C4-2B (cell line): ENCODE results near the gene ERVK3-1.
A peak's percentile ranks its signal among the peaks of the same experiment; 100 is the strongest.
"Not testable (repeated sequence)": the region's sequence is repeated elsewhere in the genome, so short reads cannot be mapped to it uniquely, and the experiment has no call there.

Experiments
- H3K27ac ChIP-seq: fragments of 450-650 bp; 2 replicates; pipeline ENCODE4 v1.5.1; 2017
- ZFX ChIP-seq: fragments of 450-650 bp; IDR thresholded peaks from 2 replicates; pipeline ENCODE4 v1.6.1; 2017
- TF ChIP-seq, protein P1 (sequence below): fragments of 450-650 bp; conservative IDR thresholded peaks from 2 replicates; pipeline ENCODE4 v1.5.1; 2017; ENCODE audit warnings: mild to moderate bottlenecking

The ERVK3-1 gene, protein sequence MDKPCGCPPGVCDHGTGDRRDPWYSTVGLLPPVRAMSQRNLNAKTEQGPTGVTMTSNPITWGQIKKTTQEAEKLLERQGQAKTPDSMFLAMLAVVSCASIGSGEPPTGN

DNA sequence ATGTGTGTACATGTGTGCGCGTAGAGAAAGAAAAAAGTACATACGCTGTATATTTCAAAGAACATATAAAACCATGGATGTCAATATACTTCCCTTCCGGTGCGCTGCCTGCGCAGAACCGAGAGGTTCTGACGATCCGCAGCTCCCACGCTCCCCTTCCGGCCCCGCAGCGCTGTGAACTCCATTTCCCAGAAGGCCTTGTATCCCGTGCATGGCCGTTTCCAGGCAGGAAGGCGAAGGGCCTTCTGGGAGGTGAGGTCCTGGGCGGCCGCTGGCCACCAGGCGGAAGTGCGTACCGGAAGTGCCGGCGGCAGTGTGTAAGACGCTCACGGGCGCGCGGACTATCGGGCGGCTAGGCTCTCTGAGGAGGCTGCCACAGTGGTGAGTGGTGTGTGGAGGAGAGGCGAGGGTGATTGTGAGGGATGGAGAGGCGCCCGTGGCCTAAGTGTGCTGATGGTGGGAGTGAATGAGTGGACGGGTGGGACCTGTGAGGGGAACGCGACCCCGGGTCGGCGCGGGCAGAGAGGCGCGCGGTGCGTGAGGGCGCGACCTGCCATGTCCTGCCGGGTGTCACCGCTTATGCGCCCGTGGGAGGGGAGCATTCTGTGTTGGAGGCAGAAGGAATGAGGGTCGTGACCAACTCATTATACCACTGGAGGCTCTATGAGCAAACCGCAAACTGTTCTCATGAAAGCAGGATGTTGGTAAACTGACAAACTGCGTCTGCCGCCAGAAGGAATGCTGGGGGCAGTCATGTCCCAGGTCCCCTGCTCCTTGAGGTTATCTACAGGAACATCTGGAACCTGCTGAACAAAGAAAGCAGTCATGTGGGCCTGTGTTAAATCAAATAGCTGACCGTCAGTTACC is at the start of gene ERVK3-1:
TSS of gene ERVK3-1 (plus strand) at position 313 of the 867 bp plus-strand sequence. CDS start 6,792 bp downstream, outside the sequence.
- TF ChIP-seq, protein P1, sequence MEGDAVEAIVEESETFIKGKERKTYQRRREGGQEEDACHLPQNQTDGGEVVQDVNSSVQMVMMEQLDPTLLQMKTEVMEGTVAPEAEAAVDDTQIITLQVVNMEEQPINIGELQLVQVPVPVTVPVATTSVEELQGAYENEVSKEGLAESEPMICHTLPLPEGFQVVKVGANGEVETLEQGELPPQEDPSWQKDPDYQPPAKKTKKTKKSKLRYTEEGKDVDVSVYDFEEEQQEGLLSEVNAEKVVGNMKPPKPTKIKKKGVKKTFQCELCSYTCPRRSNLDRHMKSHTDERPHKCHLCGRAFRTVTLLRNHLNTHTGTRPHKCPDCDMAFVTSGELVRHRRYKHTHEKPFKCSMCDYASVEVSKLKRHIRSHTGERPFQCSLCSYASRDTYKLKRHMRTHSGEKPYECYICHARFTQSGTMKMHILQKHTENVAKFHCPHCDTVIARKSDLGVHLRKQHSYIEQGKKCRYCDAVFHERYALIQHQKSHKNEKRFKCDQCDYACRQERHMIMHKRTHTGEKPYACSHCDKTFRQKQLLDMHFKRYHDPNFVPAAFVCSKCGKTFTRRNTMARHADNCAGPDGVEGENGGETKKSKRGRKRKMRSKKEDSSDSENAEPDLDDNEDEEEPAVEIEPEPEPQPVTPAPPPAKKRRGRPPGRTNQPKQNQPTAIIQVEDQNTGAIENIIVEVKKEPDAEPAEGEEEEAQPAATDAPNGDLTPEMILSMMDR: no peak
- no peak for TF ChIP-seq ZFX
- H3K27ac ChIP-seq: peak within 1 kb of the TSS; percentile 93

DNA sequence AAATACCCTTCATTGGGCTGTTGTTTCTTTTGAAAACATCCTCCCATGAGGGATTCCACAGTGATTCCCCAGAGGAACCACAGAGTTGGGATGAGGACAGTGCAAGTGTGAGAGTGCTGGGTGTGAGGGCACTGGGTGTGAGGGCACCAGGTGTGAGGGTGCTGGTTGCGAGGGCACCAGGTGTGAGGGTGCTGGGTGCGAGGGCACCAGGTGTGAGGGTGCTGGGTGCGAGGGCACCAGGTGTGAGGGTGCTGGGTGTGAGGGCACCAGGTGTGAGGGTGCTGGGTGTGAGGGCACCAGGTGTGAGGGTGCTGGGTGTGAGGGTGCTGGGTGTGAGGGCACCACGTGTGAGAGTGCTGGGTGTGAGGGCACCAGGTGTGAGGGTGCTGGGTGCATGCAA is 46.9 kb upstream of the ERVK3-1 start:
- H3K27ac ChIP-seq: not testable (repeated sequence)

DNA sequence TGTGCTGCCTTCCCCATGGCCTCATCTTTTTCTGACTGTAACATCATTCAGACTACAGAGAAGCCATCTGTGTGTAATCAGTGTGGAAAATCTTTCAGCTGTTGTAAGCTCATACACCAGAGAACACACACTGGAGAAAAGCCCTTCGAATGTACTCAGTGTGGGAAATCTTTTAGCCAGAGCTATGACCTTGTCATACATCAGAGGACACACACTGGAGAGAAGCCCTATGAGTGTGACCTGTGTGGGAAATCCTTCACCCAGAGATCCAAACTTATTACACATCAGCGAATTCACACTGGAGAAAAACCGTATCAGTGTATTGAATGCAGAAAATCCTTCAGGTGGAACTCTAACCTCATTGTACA is 43.6 kb upstream of the ERVK3-1 start:
- H3K27ac ChIP-seq: no peak overlapping the region
- TF ChIP-seq ZFX: no peak
- TF ChIP-seq, protein P1: no peak

DNA sequence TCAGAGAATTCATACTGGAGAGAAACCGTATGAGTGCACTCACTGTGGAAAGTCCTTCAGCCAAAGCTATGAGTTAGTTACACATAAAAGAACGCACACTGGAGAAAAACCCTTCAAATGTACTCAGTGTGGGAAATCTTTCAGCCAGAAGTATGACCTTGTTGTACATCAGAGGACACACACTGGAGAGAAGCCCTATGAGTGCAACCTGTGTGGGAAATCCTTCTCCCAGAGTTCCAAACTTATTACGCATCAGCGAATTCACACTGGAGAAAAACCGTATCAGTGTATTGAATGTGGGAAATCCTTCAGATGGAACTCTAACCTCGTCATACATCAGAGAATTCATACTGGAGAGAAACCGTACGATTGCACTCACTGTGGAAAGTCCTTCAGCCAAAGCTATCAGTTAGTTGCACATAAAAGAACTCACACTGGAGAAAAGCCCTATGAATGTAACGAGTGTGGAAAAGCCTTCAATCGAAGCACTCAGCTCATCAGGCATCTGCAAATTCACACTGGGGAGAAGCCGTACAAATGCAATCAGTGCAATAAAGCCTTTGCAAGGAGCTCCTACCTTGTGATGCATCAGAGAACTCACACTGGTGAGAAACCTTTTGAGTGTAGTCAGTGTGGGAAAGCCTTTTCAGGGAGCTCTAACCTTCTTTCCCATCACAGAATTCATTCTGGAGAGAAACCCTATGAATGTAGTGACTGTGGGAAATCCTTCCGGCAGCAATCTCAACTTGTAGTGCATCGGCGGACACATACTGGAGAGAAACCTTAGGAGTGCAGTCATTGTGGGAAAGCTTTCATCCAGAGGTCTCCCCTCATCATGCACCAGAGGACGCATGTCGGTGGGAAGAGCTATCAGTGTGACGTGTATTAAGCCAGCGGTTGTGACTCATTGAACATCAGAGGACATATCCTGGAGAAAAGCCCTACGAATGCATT is 42.9 kb upstream of the ERVK3-1 start:
- H3K27ac ChIP-seq: no peak overlapping the region
- TF ChIP-seq, protein P1: no peak
- TF ChIP-seq ZFX: no peak

DNA sequence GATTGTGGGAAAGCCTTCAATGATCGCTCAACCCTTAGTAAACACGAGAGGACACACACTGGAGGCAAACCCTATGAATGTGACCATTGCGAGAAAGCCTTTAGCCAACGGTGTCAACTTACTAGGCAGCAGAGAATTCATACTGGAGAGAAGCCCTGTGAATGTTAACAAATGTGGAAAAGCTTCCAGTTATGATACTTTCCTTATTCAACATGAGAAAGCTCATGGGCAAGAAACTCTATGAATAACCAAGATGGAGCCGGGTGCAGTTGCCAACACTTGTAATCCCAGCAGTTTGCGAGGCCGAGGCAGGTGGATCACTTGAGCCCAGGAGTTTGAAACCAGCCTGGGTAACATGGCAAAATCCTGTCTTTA is 42.3 kb upstream of the ERVK3-1 start:
- TF ChIP-seq, protein P1: no peak
- TF ChIP-seq ZFX: no peak
- H3K27ac ChIP-seq: no peak overlapping the region

DNA sequence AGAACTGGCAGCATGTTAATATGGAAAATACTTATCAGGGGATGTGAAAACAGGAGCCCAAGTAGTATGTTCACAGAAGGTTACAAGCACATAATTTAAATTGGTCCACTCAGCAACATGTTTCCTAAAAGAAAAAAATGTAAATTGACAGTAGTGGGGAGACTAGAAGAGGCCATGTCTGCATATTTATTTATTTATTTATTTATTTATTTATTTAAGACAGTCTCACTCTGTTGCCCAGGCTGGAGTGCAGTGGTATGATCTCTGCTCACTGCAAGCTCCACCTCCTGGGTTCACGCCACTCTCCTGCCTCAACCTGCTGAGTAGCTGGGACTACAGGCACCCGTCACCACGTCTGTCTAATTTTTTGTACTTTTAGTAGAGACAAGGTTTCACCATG is 40.1 kb upstream of the ERVK3-1 start:
- H3K27ac ChIP-seq: no peak overlapping the region
- TF ChIP-seq, protein P1: no peak
- TF ChIP-seq ZFX: no peak

DNA sequence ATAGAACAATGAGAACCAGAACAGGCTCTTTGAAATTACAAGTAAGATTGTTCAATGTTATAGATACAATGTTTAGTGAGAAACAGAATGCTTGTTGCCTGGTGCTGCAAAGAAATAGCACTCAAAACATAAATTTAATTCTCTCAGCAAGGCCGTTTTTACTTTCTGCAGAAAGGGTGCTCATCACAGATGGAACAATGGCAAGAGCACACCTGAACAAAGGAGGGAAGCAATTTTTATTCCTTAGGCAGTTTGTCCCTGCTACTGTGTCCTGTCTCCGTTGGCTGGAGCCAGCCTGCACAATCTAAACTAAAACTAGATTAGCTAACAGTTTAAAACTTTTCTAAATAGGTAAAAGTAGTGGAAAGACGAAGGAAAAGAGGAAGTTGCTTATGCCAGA is 36.8 kb upstream of the ERVK3-1 start:
- TF ChIP-seq, protein P1: no peak
- no peak for TF ChIP-seq ZFX
- H3K27ac ChIP-seq: no peak overlapping the region
